Measurements from ENCODE around the gene MYL4.
A peak's percentile ranks its signal among the peaks of the same experiment; 100 is the strongest.
"Not testable (repeated sequence)": the region's sequence is repeated elsewhere in the genome, so short reads cannot be mapped to it uniquely, and the experiment has no call there.

MYL4 gene

GRCh38 chr17:47190770-47191169, 18.4 kb upstream of the MYL4 start:
- H3K4me3 ChIP-seq (ENCODE audit: low read depth, low read length): no peak overlapping the region
- DNase-seq (ENCODE audit: low read depth): no peak

GRCh38 chr17:47192554-47192953, 16.6 kb upstream of the MYL4 start:
- DNase-seq (ENCODE audit: low read depth): no peak
- no peak overlapping the region for H3K4me3 ChIP-seq (ENCODE audit: low read depth, low read length)

DNA sequence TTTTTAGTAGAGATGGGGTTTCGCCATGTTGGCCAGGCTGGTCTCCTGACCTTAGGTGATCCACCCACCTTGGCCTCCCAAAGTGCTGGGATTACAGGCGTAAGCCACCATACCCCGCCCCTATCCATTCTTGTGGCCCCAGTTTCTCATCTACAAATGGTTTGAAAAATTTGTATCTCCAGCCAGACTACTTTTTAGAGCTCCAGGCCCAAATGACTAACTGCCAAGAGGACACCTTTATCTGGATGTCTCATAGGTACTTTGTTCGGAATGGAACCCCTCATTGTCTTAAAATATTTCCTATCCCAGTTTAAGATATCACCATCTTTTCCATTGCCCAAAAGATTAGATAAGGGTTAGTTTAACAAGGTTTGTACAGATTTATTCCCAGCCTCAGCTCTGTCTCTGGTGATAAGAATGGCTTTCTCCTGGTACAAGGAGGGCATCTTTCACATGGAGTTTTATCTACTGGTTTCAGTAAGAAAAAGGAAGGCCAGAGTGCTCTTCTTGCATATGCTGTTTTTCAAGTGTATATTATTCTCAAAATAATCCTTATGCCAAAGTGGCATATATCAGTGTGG, 15.1 kb upstream of the MYL4 start:
- DNase-seq (ENCODE audit: low read depth): no peak
- H3K4me3 ChIP-seq (ENCODE audit: low read depth, low read length): no peak overlapping the region

- no peak overlapping the region for H3K4me3 ChIP-seq (ENCODE audit: low read depth, low read length)
- no peak for DNase-seq (ENCODE audit: low read depth)
Observed at GRCh38 chr17:47197821-47198220, 11.3 kb upstream of the MYL4 start.

DNA sequence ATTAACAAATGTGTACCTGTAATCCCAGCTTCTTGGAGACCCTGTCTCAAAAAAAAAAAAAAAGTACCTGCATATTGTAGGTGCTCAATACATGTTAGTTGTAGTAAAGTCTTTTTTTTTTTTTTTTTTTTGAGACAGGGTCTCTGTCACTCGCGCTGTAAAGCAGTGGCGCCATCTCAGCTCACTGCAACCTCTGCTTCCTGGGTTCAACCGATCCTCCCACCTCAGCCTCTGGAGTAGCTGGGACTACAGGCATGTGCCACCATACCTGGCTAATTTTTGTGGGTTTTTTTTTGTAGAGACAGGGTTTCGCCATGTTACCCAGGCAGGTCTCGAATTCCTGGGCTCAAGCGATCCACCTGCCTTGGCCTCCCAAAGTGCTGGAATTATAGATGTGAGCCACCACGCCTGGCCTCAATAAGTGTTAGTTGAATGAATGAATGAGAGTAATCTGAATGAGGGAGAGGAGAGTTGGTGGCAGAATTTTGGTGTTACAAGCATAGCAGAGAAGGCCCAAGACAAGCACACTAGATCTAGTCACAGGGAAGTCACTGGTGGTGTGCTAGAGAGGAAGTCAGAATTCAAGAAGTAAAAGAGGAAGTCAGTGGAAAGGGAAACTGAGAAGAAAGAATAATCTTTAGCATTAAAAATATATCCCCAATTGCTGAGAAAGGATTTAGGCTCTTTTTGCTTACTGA, 9.4 kb upstream of the MYL4 start:
- H3K4me3 ChIP-seq (ENCODE audit: low read depth, low read length): no peak overlapping the region
- DNase-seq (ENCODE audit: low read depth): no peak

DNA sequence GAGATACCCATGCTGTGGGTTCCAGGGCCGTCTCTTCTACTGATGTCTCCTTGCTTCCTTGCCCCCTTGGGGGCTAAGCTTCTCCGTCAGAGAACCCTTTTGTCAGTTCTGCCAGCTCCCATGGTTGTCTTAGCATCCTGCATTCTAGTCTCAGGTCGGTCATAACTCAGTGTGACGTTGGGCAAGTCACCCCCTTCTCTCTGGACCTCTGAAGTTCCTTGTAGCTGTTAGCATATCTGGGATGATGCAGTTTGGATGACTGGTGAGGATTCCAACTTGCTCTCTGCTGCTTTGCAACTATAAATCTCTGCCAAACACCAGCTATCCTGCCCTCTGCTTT, 8.9 kb upstream of the MYL4 start:
- no peak overlapping the region for H3K4me3 ChIP-seq (ENCODE audit: low read depth, low read length)
- DNase-seq (ENCODE audit: low read depth): no peak

GRCh38 chr17:47201166-47201565, 8.0 kb upstream of the MYL4 start:
- H3K4me3 ChIP-seq (ENCODE audit: low read depth, low read length): no peak overlapping the region
- DNase-seq (ENCODE audit: low read depth): no peak

GRCh38 chr17:47203984-47204721, 5.0 kb upstream of the MYL4 start:
- H3K4me3 ChIP-seq (ENCODE audit: low read depth, low read length): no peak overlapping the region
- DNase-seq (ENCODE audit: low read depth): no peak

- H3K4me3 ChIP-seq (ENCODE audit: low read depth, low read length): no peak overlapping the region
- no peak for DNase-seq (ENCODE audit: low read depth)
Observed at GRCh38 chr17:47204722-47205418, 4.3 kb upstream of the MYL4 start.

- no peak overlapping the region for H3K4me3 ChIP-seq (ENCODE audit: low read depth, low read length)
Observed at GRCh38 chr17:47205419-47205963, 3.7 kb upstream of the MYL4 start.

GRCh38 chr17:47207143-47208067, 1.7 kb upstream of the MYL4 start:
- no peak overlapping the region for H3K4me3 ChIP-seq (ENCODE audit: low read depth, low read length)
- DNase-seq (ENCODE audit: low read depth): no peak

More at GRCh38 chr17:47205419-47205963, 3.7 kb upstream of the MYL4 start:
- DNase-seq (ENCODE audit: low read depth): peak; percentile 73

DNA sequence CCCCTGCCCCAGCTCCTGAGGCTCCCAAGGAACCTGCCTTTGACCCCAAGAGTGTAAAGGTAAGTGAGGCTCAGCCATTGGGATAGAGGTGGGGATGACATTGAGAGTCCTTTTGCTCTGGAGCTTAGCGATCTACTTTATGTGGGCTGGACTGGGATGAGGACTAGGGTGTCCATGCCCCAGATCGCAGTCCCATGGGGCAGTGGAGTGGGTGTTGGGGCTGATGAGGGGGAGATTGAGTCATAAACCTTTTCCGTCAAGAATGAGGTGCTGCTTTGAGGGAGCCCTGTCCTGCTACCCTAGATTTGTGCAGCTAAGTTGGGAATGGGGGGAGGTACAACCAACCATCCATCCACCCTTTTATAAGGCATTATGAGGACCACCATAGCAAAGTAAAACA, 351 bp downstream of the MYL4 start:
- peak overlapping the region; percentile 28 for H3K4me3 ChIP-seq (ENCODE audit: low read depth, low read length)
- no peak for DNase-seq (ENCODE audit: low read depth)

GRCh38 chr17:47210105-47210504, 957 bp downstream of the MYL4 start:
- no peak for DNase-seq (ENCODE audit: low read depth)
- peak overlapping the region; percentile 28 for H3K4me3 ChIP-seq (ENCODE audit: low read depth, low read length)

- peak overlapping the region; percentile 28 for H3K4me3 ChIP-seq (ENCODE audit: low read depth, low read length)
- DNase-seq (ENCODE audit: low read depth): no peak
Observed at GRCh38 chr17:47210779-47211178, 1.6 kb downstream of the MYL4 start.

GRCh38 chr17:47212458-47212857, 3.3 kb downstream of the MYL4 start:
- no peak for DNase-seq (ENCODE audit: low read depth)
- no peak overlapping the region for H3K4me3 ChIP-seq (ENCODE audit: low read depth, low read length)

DNA sequence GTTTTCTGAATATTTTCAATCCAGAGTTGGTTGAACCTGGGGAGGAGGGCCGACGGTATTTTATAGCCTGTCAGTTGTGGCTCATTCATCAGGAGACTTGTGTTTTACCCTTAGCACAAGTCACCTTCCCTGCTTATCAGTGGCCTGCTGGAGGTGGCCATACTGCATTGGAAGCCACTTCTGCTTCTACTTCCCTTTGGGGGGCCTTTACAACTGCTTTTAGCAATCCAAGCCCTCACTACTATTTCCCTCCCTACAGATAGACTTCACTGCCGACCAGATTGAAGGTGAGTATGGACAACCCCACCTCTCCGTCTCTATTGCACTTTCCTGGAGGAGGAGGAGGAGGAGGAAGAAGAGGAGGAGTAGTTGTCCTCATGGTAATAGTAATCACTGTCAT, 4.4 kb downstream of the MYL4 start:
- DNase-seq (ENCODE audit: low read depth): no peak
- H3K4me3 ChIP-seq (ENCODE audit: low read depth, low read length): no peak overlapping the region

GRCh38 chr17:47214931-47215330, 5.8 kb downstream of the MYL4 start:
- DNase-seq (ENCODE audit: low read depth): no peak
- H3K4me3 ChIP-seq (ENCODE audit: low read depth, low read length): no peak overlapping the region

GRCh38 chr17:47216821-47217220, 7.7 kb downstream of the MYL4 start:
- DNase-seq (ENCODE audit: low read depth); H3K4me3 ChIP-seq (ENCODE audit: low read depth, low read length): not testable (repeated sequence)

GRCh38 chr17:47217279-47217678, 8.1 kb downstream of the MYL4 start:
- H3K4me3 ChIP-seq (ENCODE audit: low read depth, low read length); DNase-seq (ENCODE audit: low read depth): not testable (repeated sequence)
